HFFc6 (cell line): ENCODE results near the gene CPNE2. TPM values are rescaled to one million over a fixed set of nuclear protein-coding genes. Genes with fewer than 3 reads are reported as not detected.
"Not testable (repeated sequence)": the region's sequence is repeated elsewhere in the genome, so short reads cannot be mapped to it uniquely, and the experiment has no call there.

ENCODE experiments used
- DNase-seq: peaks from one replicate; pipeline ENCODE4 v3.0.0-alpha.2; 2018
- H3K27ac Mint-ChIP-seq: 2 replicates; pipeline ENCODE4 v1.8.0; 2020; ENCODE audit warnings: mild to moderate bottlenecking, mixed read lengths
- H3K27me3 Mint-ChIP-seq: 2 replicates; pipeline ENCODE4 v1.8.0; 2021; ENCODE audit warnings: mild to moderate bottlenecking, moderate library complexity, mixed read lengths; ENCODE audit not compliant: insufficient read depth
- H3K36me3 Mint-ChIP-seq: 2 replicates; pipeline ENCODE4 v1.8.0; 2021; ENCODE audit warnings: low read depth, mixed read lengths
- H3K4me1 Mint-ChIP-seq: 2 replicates; pipeline ENCODE4 v1.8.0; 2020; ENCODE audit warnings: low read depth, mixed read lengths
- H3K4me3 Mint-ChIP-seq: 2 replicates; pipeline ENCODE4 v1.8.0; 2020; ENCODE audit warnings: mild to moderate bottlenecking, moderate library complexity, mixed read lengths
- H3K9me3 Mint-ChIP-seq: 2 replicates; pipeline ENCODE4 v1.8.0; 2020; ENCODE audit warnings: mild to moderate bottlenecking, mixed read lengths
- CTCF ChIP-seq: fragments of 200-600 bp; sonication (generic); IDR thresholded peaks from 2 replicates; pipeline ENCODE4 v1.5.0; 2021; ENCODE audit warnings: antibody characterized with exemption, mild to moderate bottlenecking
- total RNA-seq, 6 experiments: library from RNA; stranded (reverse); fragmentation: NEBNext Ultra II Directional; extraction: Animal tissue kit (Norgen Biotek cat#: 25700); gene quantifications; 2 replicates in 1 of 6; 3 replicates in 5 of 6; pipeline ENCODE4 v1.2.3, GENCODE V29; 2021

CPNE2 gene
- total RNA-seq, 6 experiments from 2014 or later: 13.0 to 29.6 (median 23.3) TPM

- H3K36me3 Mint-ChIP-seq: 0 out of 2 replicates have a peak, but pooled peaks cover 4% of the 10 kb centered on the region
- peaks cover 1% of the 10 kb centered on the region; the same call in 1 of the 2 replicates for H3K27me3 Mint-ChIP-seq
- no peaks in the 10 kb centered on the region for H3K9me3 Mint-ChIP-seq
- no peak for TF ChIP-seq CTCF
- no peak for DNase-seq
- H3K27ac Mint-ChIP-seq: no peak overlapping the region
- peaks cover 25% of the 10 kb centered on the region for H3K4me1 Mint-ChIP-seq
- H3K4me3 Mint-ChIP-seq: no peak overlapping the region
Measured at GRCh38 chr16:57070424-57070823, 22.0 kb upstream of the CPNE2 start.

GRCh38 chr16:57071081-57071732 lies 21.2 kb upstream of the CPNE2 start:
- not testable (repeated sequence) for H3K27me3 Mint-ChIP-seq, DNase-seq, H3K9me3 Mint-ChIP-seq, H3K4me3 Mint-ChIP-seq, H3K36me3 Mint-ChIP-seq
- Mint-ChIP-seq H3K27ac (peak overlapping the region; percentile 4; the same call in 1 of the 2 replicates), H3K4me1 (peaks cover 25% of the 10 kb centered on the region)

GRCh38 chr16:57071831-57072582 lies 20.4 kb upstream of the CPNE2 start:
- 0 out of 2 replicates have a peak, but pooled peaks cover 9% of the 10 kb centered on the region for H3K36me3 Mint-ChIP-seq
- H3K9me3 Mint-ChIP-seq: no peaks in the 10 kb centered on the region
- peak; percentile 81 for DNase-seq
- peaks cover 25% of the 10 kb centered on the region for H3K4me1 Mint-ChIP-seq
- H3K27me3 Mint-ChIP-seq: peaks cover 1% of the 10 kb centered on the region; the same call in 1 of the 2 replicates
- peak overlapping the region; percentile 11; the same call in 1 of the 2 replicates for H3K4me3 Mint-ChIP-seq
- TF ChIP-seq CTCF: no peak
- peak overlapping the region; percentile 85 for H3K27ac Mint-ChIP-seq

GRCh38 chr16:57072616-57073275 lies 19.6 kb upstream of the CPNE2 start:
- Mint-ChIP-seq H3K27ac (peak overlapping the region; percentile 85), H3K4me3 (no peak overlapping the region), H3K27me3 (no peaks in the 10 kb centered on the region), H3K4me1 (peaks cover 25% of the 10 kb centered on the region), H3K9me3 (no peaks in the 10 kb centered on the region), H3K36me3 (0 out of 2 replicates have a peak, but pooled peaks cover 9% of the 10 kb centered on the region)
- no peak for DNase-seq
- no peak for TF ChIP-seq CTCF

GRCh38 chr16:57077714-57078113 lies 14.7 kb upstream of the CPNE2 start:
- H3K4me1 Mint-ChIP-seq: peaks cover 14% of the 10 kb centered on the region
- H3K27ac Mint-ChIP-seq: no peak overlapping the region
- no peaks in the 10 kb centered on the region for H3K9me3 Mint-ChIP-seq
- H3K27me3 Mint-ChIP-seq: no peaks in the 10 kb centered on the region
- no peak for TF ChIP-seq CTCF
- H3K36me3 Mint-ChIP-seq: peaks cover 9% of the 10 kb centered on the region; the same call in 1 of the 2 replicates
- no peak for DNase-seq
- no peak overlapping the region for H3K4me3 Mint-ChIP-seq
